Transverse colon (tissue), 4 donors: Measurements from ENCODE around the gene CHCHD5.

Experiments used
- CTCF ChIP-seq, 5 experiments: fragments of 200-600 bp in 3 of 5; fragments of 450-650 bp in 2 of 5; sonication (generic) in 3 of 5; IDR thresholded peaks; 1 replicate in 2 of 5; 2 replicates in 3 of 5; pipeline ENCODE4 v1.5.1; 2016 to 2017; ENCODE audit warnings: antibody characterized with exemption in 5 of 5, inconsistent platforms in 3 of 5, mild to moderate bottlenecking in 2 of 5, moderate library complexity in 1 of 5
- POLR2A ChIP-seq: fragments of 450-650 bp; IDR thresholded peaks from one replicate; pipeline ENCODE4 v1.6.1; 2016; ENCODE audit warnings: antibody characterized with exemption, mild to moderate bottlenecking, moderate library complexity
- POLR2AphosphoS5 ChIP-seq, 3 donors: sonication (generic); formaldehyde crosslinking; IDR thresholded peaks; one replicate each; pipeline ENCODE4 v1.6.1; 2016; ENCODE audit warnings: antibody characterized with exemption in 3 of 3

- TF ChIP-seq CTCF (IDR thresholded peaks at IDR 0.05) (no peak), POLR2A (no peak), POLR2AphosphoS5 (IDR thresholded peaks at IDR 0.05) (no peak)
Observed at GRCh38 chr2:112634874-112635157, 50.4 kb downstream of the CHCHD5 start.
